Body of pancreas (tissue), 4 donors: ENCODE data around the gene IQGAP2.

Source experiments
- POLR2A ChIP-seq, 3 donors: fragments of 450-650 bp; IDR thresholded peaks; one replicate each; pipeline ENCODE4 v1.6.1; 2016; ENCODE audit warnings: antibody characterized with exemption in 3 of 3, mild to moderate bottlenecking in 2 of 3
- TF ChIP-seq, protein P1 (sequence below), 7 experiments: fragments of 450-650 bp in 4 of 7; fragments of 200-600 bp in 3 of 7; sonication (generic) in 3 of 7; IDR thresholded peaks; one replicate each; pipeline ENCODE4 v1.5.1; 2016 to 2019; ENCODE audit warnings: antibody characterized with exemption in 7 of 7

- no peak for TF ChIP-seq POLR2A (IDR thresholded peaks at IDR 0.05)
- TF ChIP-seq, protein P1, sequence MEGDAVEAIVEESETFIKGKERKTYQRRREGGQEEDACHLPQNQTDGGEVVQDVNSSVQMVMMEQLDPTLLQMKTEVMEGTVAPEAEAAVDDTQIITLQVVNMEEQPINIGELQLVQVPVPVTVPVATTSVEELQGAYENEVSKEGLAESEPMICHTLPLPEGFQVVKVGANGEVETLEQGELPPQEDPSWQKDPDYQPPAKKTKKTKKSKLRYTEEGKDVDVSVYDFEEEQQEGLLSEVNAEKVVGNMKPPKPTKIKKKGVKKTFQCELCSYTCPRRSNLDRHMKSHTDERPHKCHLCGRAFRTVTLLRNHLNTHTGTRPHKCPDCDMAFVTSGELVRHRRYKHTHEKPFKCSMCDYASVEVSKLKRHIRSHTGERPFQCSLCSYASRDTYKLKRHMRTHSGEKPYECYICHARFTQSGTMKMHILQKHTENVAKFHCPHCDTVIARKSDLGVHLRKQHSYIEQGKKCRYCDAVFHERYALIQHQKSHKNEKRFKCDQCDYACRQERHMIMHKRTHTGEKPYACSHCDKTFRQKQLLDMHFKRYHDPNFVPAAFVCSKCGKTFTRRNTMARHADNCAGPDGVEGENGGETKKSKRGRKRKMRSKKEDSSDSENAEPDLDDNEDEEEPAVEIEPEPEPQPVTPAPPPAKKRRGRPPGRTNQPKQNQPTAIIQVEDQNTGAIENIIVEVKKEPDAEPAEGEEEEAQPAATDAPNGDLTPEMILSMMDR (IDR thresholded peaks at IDR 0.05): no peak
Observed at GRCh38 chr5:76457674-76458485, 54.8 kb downstream of the IQGAP2 start.
